HEK293 (cell line): ENCODE results near the gene SIDT1.

Source experiments
- ZBTB20 ChIP-seq: fragments of 450-650 bp; formaldehyde crosslinking; IDR thresholded peaks from 2 replicates; pipeline ENCODE4 v1.5.1; 2016; ENCODE audit warnings: missing biosample characterization, missing genetic modification characterization
- ZNF2 ChIP-seq: fragments of 450-650 bp; formaldehyde crosslinking; IDR thresholded peaks from 2 replicates; pipeline ENCODE4 v1.5.1; 2016; ENCODE audit warnings: missing biosample characterization, missing genetic modification characterization

- TF ChIP-seq ZNF2 (tag by site-specific recombination) (no peak), ZBTB20 (tag by site-specific recombination) (no peak)
These were observed 87.7 kb downstream of the SIDT1 start for GRCh38 chr3:113620091-113620490.
